Ishikawa (cell line): Measurements from ENCODE around the gene E2F3.

Source experiments
- USF1 ChIP-seq: IDR thresholded peaks from 2 replicates; pipeline ENCODE4 v1.6.1; 2012
- TF ChIP-seq, protein P1 (sequence below): IDR thresholded peaks from 2 replicates; pipeline ENCODE4 v1.6.1; 2012

DNA sequence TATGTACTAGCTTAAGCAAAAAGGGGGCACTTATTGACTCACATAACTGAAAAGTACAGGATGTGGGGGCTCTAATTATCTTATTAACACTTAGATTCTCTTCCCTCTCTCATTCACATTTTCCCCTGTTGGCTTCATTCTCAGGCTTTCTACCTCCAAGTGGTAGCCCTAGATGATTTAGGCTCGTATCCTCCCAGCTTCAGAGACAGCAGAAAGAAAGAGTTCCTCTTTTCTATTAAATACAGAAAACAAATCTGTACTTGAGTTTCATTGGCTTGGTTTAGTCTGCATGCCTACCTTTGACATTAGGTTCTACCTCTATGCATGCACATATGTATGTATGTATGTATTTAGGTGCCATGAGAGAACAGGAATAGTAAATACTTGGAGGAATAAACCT is 15.5 kb upstream of the E2F3 start:
- TF ChIP-seq, protein P1, sequence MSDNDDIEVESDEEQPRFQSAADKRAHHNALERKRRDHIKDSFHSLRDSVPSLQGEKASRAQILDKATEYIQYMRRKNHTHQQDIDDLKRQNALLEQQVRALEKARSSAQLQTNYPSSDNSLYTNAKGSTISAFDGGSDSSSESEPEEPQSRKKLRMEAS, result no peak
- TF ChIP-seq USF1, result no peak
